Astrocyte of the cerebellum (primary cell): ENCODE measurements around the gene SLC6A13.

Experiments used
- DNase-seq: peaks from one replicate; pipeline ENCODE4 v3.0.0-alpha.2; 2011; ENCODE audit warnings: low read depth
- H3K4me3 ChIP-seq: 2 replicates; pipeline ENCODE4 v1.5.1; 2011; ENCODE audit warnings: mild to moderate bottlenecking, low read depth, low read length, moderate library complexity
- in situ Hi-C: cut with HindIII; loops from 2 replicates; pipeline ENCODE4 v1.10.0; 2017; ENCODE audit warnings: low sequenced_read_pairs
- TF ChIP-seq, protein P1 (sequence below): IDR thresholded peaks from 2 replicates; pipeline ENCODE4 v1.5.1; 2012; ENCODE audit warnings: low read length, low read depth, moderate library complexity, mild to moderate bottlenecking; ENCODE audit errors: missing control alignments

Gene SLC6A13

DNA sequence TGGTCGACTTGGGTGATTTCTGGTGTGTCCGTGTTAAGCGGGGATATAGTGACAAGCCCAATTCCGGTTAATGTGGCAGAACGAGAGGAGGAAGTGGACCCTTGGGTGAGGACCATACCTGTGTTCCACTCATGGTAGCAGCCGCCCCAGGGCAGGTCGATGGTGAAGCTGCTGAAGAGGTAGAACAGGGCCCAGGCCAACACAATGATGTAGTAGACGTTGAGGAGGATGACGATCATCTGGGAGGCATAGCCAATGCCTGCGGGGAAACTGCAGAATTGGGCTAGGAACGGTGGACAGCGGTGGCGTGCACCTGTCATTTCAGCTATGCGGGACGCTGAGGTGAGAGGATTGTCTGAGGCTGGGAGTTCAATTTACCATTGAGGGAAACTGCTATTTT, 20.1 kb downstream of the SLC6A13 start:
- no peak overlapping the region for H3K4me3 ChIP-seq
- no peak for DNase-seq
- TF ChIP-seq, protein P1, sequence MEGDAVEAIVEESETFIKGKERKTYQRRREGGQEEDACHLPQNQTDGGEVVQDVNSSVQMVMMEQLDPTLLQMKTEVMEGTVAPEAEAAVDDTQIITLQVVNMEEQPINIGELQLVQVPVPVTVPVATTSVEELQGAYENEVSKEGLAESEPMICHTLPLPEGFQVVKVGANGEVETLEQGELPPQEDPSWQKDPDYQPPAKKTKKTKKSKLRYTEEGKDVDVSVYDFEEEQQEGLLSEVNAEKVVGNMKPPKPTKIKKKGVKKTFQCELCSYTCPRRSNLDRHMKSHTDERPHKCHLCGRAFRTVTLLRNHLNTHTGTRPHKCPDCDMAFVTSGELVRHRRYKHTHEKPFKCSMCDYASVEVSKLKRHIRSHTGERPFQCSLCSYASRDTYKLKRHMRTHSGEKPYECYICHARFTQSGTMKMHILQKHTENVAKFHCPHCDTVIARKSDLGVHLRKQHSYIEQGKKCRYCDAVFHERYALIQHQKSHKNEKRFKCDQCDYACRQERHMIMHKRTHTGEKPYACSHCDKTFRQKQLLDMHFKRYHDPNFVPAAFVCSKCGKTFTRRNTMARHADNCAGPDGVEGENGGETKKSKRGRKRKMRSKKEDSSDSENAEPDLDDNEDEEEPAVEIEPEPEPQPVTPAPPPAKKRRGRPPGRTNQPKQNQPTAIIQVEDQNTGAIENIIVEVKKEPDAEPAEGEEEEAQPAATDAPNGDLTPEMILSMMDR, result no peak
- in situ Hi-C loops, result no loop called here

DNA sequence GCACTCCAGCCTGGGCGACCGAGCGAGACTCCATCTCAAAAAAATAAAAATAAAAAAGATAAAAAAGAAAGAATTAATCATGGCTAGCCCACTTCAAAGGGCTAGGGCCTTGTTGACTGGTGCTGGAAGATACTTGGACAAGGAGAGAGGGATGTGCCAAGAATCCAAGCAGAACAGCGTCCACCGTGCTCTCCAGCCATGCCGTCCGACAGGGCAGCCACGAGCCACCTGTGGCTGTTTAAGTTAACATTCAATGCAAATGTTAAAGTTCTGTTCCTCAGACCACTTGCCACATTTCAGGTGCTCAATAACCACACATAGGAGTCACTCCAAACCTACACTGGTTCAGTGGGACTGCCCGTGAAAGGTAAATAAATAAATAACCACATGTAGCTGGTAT, 21.4 kb downstream of the SLC6A13 start:
- no peak for DNase-seq
- no peak overlapping the region for H3K4me3 ChIP-seq
- TF ChIP-seq, protein P1, result no peak
- in situ Hi-C loops, result no loop called here

DNA sequence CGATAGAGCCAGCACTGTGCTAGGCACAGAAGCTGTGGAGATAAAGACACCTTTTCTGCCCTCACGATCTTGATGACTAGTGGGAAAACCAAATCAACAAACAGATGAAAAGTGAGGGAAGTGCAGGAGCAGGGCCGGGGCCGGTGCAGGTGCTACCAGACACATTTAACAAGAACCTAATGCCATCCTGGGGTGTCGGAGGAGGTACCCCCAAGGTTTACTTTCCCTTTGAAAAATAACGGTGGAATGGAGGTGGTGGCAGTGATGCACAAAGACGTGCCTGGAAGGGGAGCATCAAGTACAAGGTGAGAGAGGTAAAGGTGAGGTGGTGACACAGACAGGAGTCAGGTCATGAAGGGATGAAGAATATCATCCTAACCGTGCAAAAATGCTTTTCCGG, 22.1 kb downstream of the SLC6A13 start:
- in situ Hi-C loops, result no loop called here
- DNase-seq, result no peak
- no peak overlapping the region for H3K4me3 ChIP-seq
- TF ChIP-seq, protein P1, result no peak

DNA sequence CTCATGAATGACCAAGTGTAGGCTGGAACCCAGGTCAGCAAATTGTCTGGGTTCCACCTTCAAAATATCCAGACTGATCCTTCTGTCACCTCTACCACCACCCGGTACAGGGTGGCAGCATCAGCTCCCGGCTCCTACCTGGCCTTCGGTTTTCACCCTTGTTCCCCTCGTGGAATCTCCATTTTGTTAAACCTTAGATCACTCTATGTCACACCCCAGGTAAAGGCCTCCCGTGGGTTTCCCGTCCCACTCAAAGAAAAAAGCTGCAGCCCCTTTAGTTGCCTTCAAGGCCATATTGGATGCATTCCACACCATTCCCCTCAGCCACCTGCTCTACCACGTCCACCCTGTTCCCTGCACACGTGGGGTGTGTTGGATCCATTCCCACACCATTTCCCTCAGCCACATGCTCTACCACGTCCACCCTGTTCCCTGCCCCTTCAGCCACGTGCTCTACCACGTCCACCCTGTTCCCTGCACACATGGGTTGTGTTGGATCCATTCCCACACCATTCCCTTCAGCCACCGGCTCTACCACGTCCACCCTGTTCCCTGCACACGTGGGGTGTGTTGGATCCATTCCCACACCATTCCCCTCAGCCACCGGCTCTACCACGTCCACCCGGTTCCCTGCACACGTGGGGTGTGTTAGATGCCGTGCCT, 23.8 kb downstream of the SLC6A13 start:
- no peak for DNase-seq
- in situ Hi-C loops, result no loop called here
- TF ChIP-seq, protein P1, result no peak
- no peak overlapping the region for H3K4me3 ChIP-seq

DNA sequence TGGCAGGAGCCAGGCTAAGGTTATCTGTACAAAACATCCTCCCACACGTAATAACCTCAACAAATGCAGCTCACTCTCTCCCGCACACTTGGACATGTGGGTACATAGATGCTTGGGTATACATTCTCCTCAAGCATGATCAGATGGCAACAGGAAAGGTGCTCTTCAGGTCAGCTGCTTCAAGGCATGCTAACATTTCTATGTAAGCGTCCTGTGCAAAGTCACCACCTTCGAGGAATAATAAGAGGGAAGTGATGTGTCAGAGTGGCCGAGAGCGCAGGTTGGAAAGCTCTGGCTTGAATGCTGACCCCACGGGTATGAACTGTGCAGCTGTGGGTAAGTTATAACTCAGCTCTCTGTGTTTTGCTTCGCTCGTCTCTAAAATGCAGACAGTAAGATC, 24.5 kb downstream of the SLC6A13 start:
- DNase-seq, result no peak
- TF ChIP-seq, protein P1, result no peak
- no peak overlapping the region for H3K4me3 ChIP-seq
- in situ Hi-C loops, result no loop called here

DNA sequence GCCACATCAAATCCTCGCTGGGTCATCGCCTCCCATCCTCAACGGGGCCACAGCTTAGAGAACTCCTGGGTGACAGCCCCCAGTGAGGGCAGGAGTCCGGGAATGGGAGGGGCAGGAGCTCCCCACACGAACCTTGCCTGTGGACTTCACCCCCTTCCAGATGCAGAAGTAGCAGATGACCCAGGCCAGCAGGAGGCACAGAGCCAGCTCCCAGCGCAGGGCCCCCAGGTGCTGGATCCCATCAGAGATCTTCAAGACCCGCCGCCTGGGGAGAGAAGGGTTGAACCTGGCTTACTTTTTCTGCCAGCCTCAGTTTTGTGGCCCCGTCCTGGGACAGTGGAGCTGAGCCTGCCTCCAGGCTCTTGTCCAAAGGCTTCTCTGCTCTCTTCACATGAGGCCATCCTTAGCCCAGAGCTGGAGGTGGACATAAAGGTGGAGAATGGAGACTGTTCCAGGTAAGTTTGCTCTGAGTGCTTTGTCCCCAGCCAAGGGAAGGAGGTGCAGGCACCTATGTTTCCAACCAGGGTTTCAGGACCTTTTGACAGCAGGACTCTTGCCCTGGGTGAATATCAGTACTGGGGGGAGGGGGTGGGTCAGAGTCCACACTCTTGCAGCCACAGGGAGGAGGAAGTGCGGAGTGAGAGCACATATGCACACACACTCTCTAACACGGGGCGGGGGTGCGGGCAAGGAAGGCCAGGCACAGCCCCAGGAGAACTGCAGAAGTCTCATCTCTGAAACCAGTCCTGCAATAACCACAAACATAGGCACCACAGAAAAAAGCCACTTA, 25.4 kb downstream of the SLC6A13 start:
- TF ChIP-seq, protein P1, result no peak
- in situ Hi-C loops, result no loop called here
- DNase-seq, result no peak
- H3K4me3 ChIP-seq, result no peak overlapping the region
